NCI-H524 (cell line): Measurements from ENCODE around the gene MBTPS1.
A peak's percentile ranks its signal among the peaks of the same experiment; 100 is the strongest.

Experiments
- DNase-seq, 2 experiments: peaks; one replicate each; lab custom pipeline; 2025; lab: John Stamatoyannopoulos, UW

Gene MBTPS1

DNA sequence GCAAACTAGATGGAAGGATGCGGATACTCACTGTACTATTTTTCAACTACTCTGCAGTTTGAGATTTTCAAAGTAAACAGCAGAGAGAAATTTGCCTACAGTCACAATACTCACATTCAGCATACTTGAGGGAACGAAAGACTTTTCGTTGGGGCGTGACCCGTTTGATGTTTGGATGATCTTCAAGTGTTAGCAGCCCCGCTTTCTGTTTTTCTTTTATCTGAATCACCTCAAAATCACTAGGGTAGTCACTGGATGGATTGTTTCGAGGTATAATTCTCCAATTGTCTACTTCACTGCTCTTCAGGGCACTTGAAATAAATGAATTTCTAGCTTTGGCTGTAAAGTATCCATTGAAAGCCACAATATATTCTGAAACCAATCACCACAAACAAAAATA lies 17.8 kb downstream of the MBTPS1 start:
- DNase-seq: no peak

DNA sequence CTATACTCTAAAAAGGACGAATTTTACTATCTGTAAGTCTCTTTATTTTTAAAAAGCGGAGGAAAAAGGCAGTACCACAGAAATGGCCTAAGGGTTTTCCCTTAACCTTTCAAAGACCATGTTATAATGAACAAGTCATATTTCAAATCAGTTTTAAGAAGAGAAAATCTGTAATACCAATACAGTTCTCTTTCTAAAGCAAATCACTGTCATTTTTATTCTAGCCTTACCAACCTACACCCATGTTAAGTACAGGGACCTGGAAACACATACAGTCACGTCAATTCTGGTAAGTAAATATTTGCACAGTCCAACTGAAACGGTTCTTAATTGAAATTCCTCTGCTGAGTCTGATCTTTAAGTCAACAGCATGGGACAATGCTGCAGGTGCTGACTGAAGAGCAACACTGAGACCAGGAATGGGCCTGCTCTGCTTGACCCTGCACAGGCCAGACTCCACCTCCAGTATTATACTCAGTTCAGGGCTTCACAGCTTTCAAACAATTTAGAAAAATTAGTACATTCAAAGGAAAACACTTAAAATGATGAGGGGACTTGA lies 20.2 kb downstream of the MBTPS1 start:
- DNase-seq: no peak

DNA sequence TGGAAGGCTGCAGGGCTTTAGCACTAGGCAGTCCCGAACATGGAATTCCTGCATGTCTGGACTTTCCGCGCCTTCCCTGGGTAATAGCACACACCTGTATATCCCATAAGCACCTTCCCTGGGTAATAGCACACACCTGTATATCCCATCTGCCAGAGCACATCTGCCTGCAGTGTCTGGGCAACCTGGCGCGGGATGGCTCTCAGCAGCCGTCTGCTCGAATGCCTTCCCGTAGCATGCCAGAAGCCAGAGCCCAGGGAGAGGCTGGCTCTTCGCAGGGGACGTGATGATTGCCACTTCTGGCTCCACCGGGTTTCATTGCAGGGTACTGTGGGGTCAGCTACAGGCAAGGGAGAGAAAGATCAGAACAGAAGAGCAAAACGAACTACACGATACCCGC lies 21.3 kb downstream of the MBTPS1 start:
- DNase-seq: peak; percentile 47 to 80

DNA sequence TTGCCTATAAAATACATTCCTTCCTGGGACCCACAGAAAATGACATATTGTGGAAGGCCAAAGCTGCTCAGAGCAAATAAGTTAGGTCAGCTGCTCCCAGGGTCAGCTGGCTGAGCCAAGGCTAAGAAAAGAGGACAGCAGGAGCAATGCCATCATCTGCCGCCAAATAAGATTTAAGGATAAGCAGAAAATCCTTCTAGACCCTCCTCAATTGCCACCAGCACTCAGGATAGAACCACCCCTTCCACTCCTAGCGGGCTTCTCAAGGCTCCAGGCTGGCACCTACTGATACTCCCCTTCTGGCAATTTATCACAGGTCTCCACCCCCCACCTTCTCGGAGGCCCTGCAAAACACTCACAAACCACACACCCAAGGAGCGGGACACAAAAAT lies 22.9 kb downstream of the MBTPS1 start:
- DNase-seq: peak; percentile 57 to 90

DNA sequence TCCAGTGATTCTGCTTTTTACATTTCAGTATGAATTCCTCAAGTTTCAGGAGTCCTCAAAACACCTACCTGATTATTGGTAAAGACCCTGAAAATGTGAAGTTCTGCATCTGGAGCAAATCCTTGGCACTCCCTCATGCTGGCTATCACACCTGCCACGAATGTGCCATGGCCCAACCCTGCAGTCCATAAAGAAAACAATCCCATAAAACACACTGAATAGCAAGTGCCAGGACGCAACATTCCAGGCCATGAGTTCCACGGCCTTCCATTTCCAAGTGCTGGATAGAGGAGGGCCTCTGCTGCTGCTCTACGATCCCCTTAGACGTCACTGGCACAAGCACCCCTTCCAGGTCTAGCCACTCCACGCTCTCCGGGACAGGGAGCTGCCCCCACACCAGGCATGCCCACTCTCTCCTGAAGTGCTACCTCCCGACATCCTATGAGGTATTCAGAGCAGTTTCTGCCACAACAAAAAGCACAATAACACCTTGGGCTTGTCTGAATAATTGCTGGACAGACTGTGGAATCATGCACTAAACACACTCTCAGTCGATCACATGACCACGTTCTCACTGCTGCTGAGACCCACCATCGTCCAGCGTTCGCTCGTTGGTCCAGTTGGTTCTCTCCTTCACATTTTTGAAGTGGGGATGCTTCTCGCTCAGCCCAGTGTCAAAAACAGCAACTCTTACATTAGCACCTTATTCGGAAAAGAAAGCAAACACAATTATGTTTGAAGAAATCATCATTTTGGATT lies 23.4 kb downstream of the MBTPS1 start:
- DNase-seq: no peak

DNA sequence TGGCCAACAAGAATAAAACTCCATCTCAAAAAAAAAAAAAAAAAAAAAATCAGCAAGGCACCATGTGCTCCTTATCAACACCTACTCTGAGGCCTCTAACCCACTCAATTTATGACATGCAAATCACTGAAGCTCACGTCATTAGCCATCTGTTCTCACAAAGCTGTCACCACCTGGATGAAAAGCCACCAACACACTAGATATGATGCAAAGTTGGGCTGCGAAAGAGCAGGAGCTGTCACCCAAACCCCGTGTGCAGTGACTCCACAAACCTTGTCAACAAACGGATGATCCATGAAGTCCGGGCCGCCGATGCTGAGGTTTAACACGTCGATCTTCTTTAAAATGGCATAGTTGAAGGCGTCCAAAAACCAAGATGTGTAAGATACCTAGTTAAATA lies 25.3 kb downstream of the MBTPS1 start:
- DNase-seq: peak; percentile 94 to 98

DNA sequence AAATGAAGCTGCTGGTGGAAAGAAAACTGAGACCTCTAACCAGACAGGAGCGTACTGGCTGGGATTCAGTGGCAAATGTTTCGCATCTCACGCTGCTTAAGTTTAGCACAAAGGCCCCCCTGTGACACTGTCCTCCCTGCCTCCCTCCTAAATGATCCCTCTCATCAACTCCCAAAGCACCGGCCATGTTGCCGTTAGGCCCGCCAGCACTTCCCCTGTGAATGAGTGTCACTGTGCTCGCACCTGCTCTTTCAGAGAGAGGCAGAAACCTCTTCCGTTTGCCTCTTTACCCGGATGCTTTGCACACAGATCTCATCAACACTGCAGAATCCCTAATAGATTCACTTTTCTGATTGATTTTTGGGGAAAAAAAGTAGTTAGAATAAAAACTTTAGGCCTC lies 26.5 kb downstream of the MBTPS1 start:
- DNase-seq: peak in 1 of 2 experiments; percentile 13

DNA sequence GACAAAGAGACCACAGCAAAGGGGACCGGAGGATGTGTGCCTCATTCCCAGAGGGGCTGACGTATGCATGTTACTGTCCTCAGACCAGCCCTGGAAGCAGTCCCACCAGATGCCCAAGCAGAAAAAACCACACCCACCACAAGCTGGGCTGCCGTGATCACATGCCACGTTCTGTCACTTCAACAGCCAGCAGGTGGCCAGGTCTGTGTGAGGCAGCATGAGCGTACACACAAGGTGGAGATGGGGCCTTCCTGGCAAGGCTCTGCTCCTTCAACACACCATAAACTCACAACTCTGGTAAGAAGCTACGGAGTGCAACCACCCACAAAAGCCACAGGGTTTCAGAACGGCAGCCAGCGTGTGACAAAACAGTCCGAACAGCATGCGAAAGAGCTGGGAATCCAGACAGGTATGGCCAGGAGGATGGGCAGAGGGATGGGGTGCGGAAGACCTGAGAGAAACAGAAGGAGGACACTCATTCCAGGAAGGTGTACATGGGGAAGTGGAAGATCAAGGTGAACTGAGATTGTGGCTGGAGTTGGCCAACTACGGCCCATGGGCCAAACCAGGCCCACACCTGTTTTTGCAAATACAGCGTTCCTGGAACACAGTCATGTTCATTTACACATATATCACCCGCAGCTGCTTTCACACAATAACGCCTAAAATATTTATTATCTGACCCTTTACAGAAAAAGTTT lies 27.9 kb downstream of the MBTPS1 start:
- DNase-seq: peak; percentile 61 to 88

DNA sequence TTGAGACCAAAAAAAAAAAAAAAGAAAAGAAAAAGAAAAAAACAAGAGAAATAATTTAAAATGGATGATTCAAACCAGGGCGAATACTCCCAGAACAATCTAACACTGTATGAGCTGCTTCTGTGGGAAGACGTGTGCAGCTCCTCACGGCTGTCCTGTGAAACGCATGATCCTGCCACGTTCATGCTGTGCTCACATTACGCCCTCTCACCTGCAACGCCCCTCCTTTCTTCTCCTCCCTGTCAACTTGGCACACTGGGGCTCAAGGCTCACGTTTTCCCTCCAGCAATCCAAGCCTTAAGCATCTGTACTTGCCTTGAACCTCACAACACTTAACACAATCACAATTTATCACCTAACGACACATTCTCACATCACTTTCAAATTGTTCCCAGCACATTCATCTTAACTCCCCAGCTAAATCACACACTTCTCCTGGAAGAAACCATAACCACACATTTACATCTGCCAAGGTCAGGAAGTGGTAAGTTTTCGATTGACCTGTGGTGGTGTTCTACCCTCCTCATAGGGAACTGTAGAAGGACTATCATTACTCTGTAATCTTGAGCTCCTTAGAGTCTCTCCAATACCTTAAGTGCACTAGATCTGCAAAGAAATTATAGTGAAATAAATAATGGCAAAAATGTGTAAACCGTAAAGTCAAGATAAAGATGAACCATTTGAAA lies 29.1 kb downstream of the MBTPS1 start:
- DNase-seq: no peak

DNA sequence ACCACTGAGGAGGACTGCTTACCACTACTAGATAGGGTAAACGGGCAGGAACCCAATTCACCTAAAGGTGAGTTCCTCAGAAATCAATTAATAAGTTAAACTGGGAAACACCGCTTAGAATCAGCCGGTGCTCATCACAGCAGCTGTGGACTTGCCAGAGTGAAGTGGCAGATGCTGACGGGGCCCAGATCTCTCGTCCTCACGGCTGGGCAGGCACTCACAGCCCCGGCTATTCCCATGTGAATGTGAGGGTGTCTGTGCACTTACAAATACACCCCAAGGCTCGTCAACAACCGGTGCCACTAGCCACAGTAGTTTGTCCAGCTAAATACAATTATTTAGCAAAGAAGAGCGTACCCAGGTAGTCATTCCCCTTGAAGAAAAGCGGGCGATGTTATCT lies 29.7 kb downstream of the MBTPS1 start:
- peak in 1 of 2 experiments; percentile 42 for DNase-seq

DNA sequence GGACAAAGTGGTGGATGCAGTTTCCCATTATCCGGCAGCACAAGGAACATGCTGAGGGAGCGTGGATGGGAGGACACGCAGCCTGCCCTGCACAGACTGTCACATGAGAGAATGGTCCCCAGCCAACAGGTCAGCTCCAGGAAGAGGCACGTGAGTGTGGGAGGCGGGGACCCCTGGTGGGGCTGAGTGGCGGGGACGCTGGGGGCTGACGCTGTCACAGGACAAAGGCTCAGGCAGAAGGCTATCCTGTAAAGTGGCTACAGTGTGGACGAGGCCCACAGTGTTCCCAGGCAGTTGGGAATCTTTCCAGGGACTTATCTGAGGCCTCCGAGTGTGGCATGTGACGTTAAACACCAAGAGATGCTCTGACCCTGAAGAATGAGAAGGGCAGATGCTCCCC lies 30.4 kb downstream of the MBTPS1 start:
- no peak for DNase-seq

DNA sequence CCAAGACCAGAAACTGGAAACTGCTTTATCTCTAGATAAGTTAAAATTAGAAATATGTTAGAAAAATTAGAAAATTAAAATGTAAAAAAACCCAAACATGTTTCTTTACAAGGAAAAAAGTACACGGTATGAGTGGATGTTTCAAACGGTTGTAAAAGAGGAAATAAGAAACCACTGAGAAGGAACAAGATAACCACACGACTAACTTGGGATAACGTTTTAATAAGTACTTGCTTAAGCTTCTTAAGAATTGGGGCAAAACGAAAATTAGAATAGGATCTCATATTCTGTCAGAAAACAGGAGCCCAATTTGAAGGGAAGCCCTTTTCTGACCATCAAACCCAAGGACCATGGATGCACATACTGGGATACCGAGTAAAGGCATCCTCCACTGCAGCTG lies 31.0 kb downstream of the MBTPS1 start:
- DNase-seq: no peak

DNA sequence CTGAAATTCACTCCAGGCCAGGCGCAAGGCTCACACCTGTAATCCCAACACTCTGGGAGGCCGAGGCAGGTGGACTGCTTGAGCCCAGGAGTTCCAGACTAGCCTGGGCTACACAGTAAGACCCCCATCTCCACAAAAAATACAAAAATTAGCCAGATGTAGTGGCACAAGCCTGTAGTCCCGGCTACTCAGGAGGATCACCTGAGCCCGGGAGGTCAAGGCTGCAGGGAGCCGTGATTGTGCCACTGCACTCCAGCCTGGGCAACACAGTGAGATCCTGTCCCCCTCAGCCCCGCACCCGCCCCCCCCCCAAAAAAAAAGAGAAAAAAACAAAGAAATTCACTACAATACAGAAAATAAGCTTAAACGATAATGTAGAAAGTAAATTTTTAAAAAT lies 31.5 kb downstream of the MBTPS1 start:
- DNase-seq: no peak

DNA sequence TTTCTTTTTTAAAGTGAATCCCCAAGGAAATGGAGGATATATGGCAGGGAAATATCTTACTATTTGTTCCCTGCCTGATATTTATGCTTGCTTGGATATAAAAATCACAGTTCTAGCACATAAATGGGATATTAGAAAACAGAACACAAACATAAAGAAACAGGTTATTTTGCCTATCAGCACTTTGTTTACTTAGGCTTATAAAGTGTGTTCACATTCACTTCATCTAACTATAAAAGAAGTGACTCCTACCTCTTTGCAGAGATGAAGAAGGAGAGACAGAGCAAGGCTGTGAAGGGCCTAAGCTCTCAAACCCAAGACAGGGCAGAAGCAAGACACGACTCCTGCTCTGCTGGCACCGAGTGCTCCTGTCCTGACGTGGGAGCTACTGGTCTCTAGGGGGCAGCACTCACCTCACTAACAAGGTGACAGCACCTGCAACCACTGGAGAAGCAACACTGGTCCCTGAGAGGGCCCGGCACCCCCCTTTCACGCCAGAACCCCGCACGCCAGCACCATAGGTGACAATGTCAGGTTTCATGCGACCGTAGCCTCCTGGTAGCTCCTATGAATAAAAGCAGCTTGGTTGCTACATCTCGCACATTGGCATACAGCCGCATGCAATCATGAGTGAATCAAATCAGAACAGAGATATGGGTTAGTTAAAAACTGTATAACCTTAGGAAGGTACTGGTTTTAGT lies 32.0 kb downstream of the MBTPS1 start:
- peak; percentile 45 to 76 for DNase-seq

DNA sequence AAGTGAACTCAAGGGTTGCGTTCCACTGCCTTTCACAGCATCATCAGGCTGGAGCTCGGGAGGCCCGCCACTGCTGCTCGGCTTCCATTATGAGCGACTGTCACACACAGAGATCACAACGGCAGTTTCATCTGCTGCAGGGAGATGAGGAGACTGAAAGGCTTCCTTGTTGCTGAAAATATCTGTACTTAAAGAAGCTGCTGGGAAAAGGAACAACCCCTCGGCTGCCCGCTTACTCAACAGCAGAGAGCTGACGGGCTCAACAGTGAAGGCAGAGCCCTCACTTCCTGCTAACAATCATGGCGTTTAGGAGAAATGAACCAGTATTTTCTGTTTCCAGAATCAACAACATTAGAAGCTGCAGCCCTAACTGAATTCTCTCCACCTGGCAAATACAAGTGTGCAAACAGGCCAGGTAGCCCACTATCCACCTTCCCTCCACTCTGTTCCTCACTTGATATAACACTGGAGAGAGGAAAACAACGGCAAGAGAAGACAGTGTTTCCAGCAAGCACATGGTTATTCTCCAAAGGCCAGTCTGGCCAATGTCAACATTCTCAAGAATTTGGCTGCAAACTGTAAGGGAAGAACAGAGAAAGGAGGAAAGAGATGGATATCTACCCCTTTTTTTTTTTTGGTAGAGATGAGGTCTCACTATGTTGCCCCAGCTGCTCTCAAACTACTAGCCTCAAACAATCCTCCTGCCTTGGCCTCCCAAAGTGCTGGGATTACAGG lies 33.7 kb downstream of the MBTPS1 start:
- DNase-seq: no peak

DNA sequence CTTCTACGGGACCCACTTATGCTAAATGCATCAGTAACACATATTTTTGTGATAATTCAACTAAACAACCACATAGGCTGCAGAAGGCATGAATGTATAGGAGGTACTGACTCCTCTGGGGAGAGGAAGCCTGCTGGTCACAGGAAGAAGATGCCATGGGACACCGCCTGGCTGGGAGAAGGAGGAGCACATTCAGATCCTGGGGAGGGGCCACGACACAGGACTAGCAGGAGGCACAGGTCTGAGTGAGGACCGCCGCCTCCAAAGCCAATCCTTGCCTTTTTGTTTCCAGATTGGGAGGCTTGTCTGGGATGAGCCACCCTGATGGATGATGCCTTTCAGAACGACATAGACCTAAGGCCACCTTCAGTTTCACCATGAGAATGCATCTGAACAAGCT lies 34.6 kb downstream of the MBTPS1 start:
- DNase-seq: no peak

DNA sequence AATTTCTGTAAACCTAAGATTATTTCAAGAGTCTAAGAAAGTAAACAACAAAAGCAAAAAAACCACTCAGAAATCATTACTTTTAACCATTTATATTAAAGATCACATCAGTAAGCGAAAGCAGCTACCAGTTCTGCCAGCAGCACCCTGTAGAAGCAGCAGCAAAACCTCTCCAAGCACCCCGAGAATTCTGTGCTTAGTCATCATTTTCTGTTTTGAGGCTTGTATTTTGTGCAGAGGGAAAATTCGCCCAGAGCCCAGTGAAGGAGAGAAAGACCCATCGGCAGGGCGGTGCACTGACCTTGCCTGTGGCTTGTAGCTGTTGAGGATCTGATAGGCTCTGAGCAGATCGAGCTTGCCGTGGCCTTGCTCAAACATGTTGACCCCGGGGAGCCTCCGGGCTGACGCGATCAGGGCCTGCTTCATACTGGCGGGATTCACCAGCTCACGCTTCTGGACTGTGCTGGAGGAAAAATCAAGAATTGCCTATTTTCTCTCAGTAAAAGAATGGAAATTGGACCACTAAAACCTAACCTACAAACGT lies 35.2 kb downstream of the MBTPS1 start:
- no peak for DNase-seq

DNA sequence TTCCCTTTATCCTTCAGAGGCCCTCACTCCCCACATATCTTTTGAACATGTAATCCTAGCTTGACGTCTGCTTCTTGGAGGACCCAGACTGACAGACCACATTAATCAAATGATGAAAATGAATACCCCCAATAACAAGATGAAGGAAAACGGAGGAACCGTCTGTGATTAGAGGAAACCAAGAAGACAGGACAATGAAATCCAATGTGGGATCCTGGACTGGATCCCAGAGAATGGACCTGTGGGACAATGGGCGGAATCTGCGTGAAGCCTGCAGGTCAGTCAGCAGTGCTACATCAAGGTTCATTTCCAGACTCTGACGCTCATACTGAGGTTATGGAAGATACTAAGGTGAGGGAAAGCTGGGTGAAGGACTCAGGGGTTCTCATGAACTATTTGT lies 35.9 kb downstream of the MBTPS1 start:
- no peak for DNase-seq

DNA sequence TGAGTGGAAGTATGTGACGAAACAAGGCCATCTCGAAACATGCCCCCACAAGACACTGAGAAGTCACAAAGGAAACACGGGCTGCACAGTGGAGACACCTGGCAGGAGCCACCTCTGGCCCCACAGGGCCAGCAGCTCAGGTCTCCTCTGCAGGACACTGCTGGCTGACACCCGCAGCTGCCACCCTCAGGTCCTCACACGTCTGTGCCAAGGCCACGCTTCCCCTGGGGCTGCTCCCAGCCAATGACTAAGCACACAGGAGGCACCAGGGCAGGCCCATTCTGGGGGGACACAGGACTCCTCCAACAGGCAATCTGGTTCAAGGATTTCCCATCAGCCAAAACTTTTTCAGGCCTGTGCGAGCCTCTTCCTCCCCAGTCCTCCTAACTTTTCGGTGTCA lies 36.4 kb downstream of the MBTPS1 start:
- DNase-seq: no peak

DNA sequence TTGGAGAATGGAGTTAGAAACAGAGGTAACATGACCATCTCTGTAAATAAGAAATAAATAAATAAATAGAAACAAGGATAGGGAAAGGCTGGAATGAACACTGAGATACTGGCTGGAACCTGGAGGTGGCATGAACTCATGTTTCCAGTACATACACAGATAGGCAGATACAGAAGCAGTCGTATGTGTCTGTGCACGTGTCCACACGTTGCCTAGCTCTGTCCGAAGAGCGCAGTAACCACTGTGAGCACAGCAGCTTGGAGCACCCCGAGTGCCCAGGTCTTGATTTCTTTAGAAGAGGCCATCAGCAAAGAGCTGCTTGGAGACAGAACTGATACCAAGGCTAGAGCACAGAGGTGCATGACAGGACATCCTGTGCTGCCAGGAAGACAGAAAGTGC lies 37.1 kb downstream of the MBTPS1 start:
- no peak for DNase-seq

DNA sequence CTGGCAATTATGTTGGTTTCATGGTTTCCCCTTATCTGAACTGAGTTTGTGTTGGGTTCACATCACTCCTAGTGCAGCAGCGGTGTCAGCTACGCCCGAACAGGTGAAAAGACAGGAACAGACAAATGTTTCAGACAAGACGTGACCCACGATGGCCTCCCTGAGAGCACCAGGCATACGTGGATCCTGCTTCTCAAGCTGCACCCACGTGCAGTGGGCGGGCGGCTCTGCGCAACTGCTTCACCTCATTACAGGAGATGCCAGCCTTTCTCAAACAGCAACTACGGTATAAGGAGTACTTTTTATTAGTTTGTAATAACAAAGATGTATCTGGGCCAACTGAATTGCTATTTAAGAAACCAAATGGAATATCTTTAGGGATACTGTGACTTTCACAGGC lies 41.4 kb downstream of the MBTPS1 start:
- no peak for DNase-seq
